Smooth muscle cell (in vitro differentiated cells): Measurements from ENCODE around the gene EID2. TPM values are rescaled to one million over a fixed set of nuclear protein-coding genes. Genes with fewer than 3 reads are reported as not detected.

Experiments used
- DNase-seq: peaks from one replicate; lab custom pipeline; 2025; ENCODE audit not compliant: unreplicated experiment; lab: John Stamatoyannopoulos, UW
- H2AFZ ChIP-seq: fragments of 200-600 bp; sonication (generic); 2 replicates; pipeline ENCODE4 v1.6.0; 2016; ENCODE audit warnings: antibody characterized with exemption, low read depth, mild to moderate bottlenecking
- H3F3A ChIP-seq: fragments of 200-600 bp; sonication (generic); 2 replicates; pipeline ENCODE4 v1.6.0; 2017; ENCODE audit warnings: antibody characterized with exemption, low read depth
- H3K27ac ChIP-seq: fragments of 200-600 bp; sonication (generic); 2 replicates; pipeline ENCODE4 v1.5.1; 2016; ENCODE audit warnings: low read depth, mild to moderate bottlenecking
- H3K27me3 ChIP-seq: fragments of 200-600 bp; sonication (generic); 2 replicates; pipeline ENCODE4 v1.6.1; 2016; ENCODE audit warnings: low read depth, mild to moderate bottlenecking
- H3K36me3 ChIP-seq: fragments of 200-600 bp; sonication (generic); 2 replicates; pipeline ENCODE4 v1.5.1; 2016; ENCODE audit warnings: low read depth
- H3K4me1 ChIP-seq: fragments of 200-600 bp; sonication (generic); 2 replicates; pipeline ENCODE4 v1.5.1; 2016; ENCODE audit warnings: low read depth
- H3K4me2 ChIP-seq: fragments of 200-600 bp; sonication (generic); 2 replicates; pipeline ENCODE4 v1.6.0; 2016; ENCODE audit warnings: mild to moderate bottlenecking
- H3K4me3 ChIP-seq: fragments of 200-600 bp; sonication (generic); 2 replicates; pipeline ENCODE4 v1.5.1; 2016; ENCODE audit warnings: mild to moderate bottlenecking
- H3K79me2 ChIP-seq: fragments of 200-600 bp; sonication (generic); 2 replicates; pipeline ENCODE4 v1.6.0; 2016; ENCODE audit warnings: low read depth, mild to moderate bottlenecking
- H3K9ac ChIP-seq: fragments of 200-600 bp; sonication (generic); 2 replicates; pipeline ENCODE4 v1.6.0; 2016; ENCODE audit warnings: low read depth
- H3K9me3 ChIP-seq: fragments of 200-600 bp; sonication (generic); replicated peaks from 2 replicates; pipeline ENCODE4 v1.5.1; 2016; ENCODE audit warnings: low read depth
- H4K20me1 ChIP-seq: fragments of 200-600 bp; sonication (generic); 2 replicates; pipeline ENCODE4 v1.6.0; 2016; ENCODE audit warnings: low read depth
- CTCF ChIP-seq: fragments of 200-600 bp; sonication (generic); IDR thresholded peaks from 2 replicates; pipeline ENCODE4 v1.5.1; 2017; ENCODE audit warnings: borderline replicate concordance, mild to moderate bottlenecking, antibody characterized with exemption; ENCODE audit not compliant: insufficient read depth, poor library complexity, severe bottlenecking
- WGBS: methylation state at CpG from one replicate; pipeline ENCODE4 v1.1.7; 2016; ENCODE audit warnings: low lambda C conversion rate; 5-methylcytosine and 5-hydroxymethylcytosine counted together
- polyA plus RNA-seq: library from polyadenylated mRNA; unstranded; fragments of >200 nt; fragmentation: Nextera tagmentation; extraction: Ambion mirVana; gene quantifications from 2 replicates; pipeline ENCODE4 v1.2.1, GENCODE V29; 2016
- total RNA-seq: library from RNA; depleted of rRNA; stranded (reverse); fragments of >200 nt; gene quantifications from 2 replicates; pipeline ENCODE4 v1.2.3, GENCODE V29; 2014

The EID2 gene
- total and polyA plus RNA-seq, 2 experiments from 2014 or later: 11.9 to 24.2 TPM

GRCh38 chr19:39555883-39556282, 15.9 kb upstream of the EID2 start:
- no peaks in the 10 kb centered on the region for H3K4me1 ChIP-seq
- H3K79me2 ChIP-seq: no peaks in the 10 kb centered on the region
- no peak overlapping the region for H2AFZ ChIP-seq
- no peak overlapping the region for H3K4me3 ChIP-seq
- no peak for DNase-seq
- H3K27me3 ChIP-seq: peaks cover under 1% of the 10 kb centered on the region
- no peak for TF ChIP-seq CTCF
- no peak overlapping the region for H3K9ac ChIP-seq
- no peak overlapping the region for H3K4me2 ChIP-seq
- H4K20me1 ChIP-seq: no peaks in the 10 kb centered on the region
- 43% methylated on average over 1 of the region's 1 CpG for WGBS
- no peaks in the 10 kb centered on the region for H3F3A ChIP-seq
- H3K9me3 ChIP-seq: no peaks in the 10 kb centered on the region
- no peak overlapping the region for H3K27ac ChIP-seq
- no peaks in the 10 kb centered on the region for H3K36me3 ChIP-seq

GRCh38 chr19:39554701-39555311, 14.8 kb upstream of the EID2 start:
- H2AFZ ChIP-seq: no peak overlapping the region
- H3K36me3 ChIP-seq: no peaks in the 10 kb centered on the region
- no peak for DNase-seq
- no peaks in the 10 kb centered on the region for H3F3A ChIP-seq
- 77% methylated on average over 4 of the region's 4 CpGs for WGBS
- no peak overlapping the region for H3K4me3 ChIP-seq
- no peak overlapping the region for H3K27ac ChIP-seq
- no peaks in the 10 kb centered on the region for H3K4me1 ChIP-seq
- no peaks in the 10 kb centered on the region for H4K20me1 ChIP-seq
- TF ChIP-seq CTCF: no peak
- no peak overlapping the region for H3K4me2 ChIP-seq
- H3K79me2 ChIP-seq: no peaks in the 10 kb centered on the region
- H3K9me3 ChIP-seq: no peaks in the 10 kb centered on the region
- no peak overlapping the region for H3K9ac ChIP-seq
- H3K27me3 ChIP-seq: no peaks in the 10 kb centered on the region

DNA sequence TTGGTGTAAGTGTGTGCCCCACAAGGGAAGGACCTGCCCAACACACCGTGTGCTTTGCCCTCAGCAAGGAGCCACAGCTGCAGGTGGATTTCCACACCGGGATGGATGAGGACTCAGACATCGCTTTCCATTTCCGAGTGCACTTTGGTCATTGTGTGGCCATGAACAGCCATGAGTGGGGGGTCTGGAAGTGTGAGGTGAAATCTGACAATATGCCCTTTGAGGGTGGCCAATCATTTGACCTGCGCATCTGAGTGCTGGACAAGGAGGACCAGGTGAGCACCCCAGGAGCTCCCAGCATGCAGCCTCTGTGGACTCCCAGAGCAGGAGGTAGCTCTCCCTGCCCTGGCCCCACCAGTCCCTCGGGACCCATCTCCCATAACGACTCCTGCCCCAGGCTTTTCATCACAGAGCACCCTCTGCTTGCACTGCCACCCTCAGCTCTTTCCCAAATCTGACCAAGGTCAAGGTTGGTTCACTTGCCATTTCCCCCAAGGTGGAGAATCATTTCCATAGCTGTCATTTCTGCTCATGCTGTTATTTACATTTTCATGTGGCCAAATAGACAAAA, 13.2 kb upstream of the EID2 start:
- Histone ChIP-seq H3K27me3 (no peaks in the 10 kb centered on the region), H3K4me3 (no peak overlapping the region), H3F3A (no peaks in the 10 kb centered on the region), H3K9ac (no peak overlapping the region), H3K79me2 (no peaks in the 10 kb centered on the region), H3K9me3 (no peaks in the 10 kb centered on the region), H3K36me3 (no peaks in the 10 kb centered on the region), H2AFZ (no peak overlapping the region), H3K4me2 (no peak overlapping the region), H3K27ac (no peak overlapping the region), H3K4me1 (no peaks in the 10 kb centered on the region), H4K20me1 (no peaks in the 10 kb centered on the region)
- 79% methylated on average over 7 of the region's 7 CpGs for WGBS
- TF ChIP-seq CTCF: no peak
- DNase-seq: no peak

- DNase-seq: no peak
- Histone ChIP-seq H3K9me3 (no peaks in the 10 kb centered on the region), H3K4me3 (no peak overlapping the region), H3K79me2 (no peaks in the 10 kb centered on the region), H3K4me2 (no peak overlapping the region), H3K27me3 (no peaks in the 10 kb centered on the region), H2AFZ (no peak overlapping the region), H3F3A (no peaks in the 10 kb centered on the region), H3K9ac (no peak overlapping the region), H3K36me3 (no peaks in the 10 kb centered on the region), H3K4me1 (no peaks in the 10 kb centered on the region), H3K27ac (no peak overlapping the region), H4K20me1 (no peaks in the 10 kb centered on the region)
- WGBS: 90% methylated on average over 5 of the region's 5 CpGs
- no peak for TF ChIP-seq CTCF
Observed at GRCh38 chr19:39550197-39550596, 10.2 kb upstream of the EID2 start.
